Brain microvascular endothelial cell (primary cell): ENCODE data around the gene NPNT.
A peak's percentile ranks its signal among the peaks of the same experiment; 100 is the strongest.

Experiments used
- DNase-seq: peaks from one replicate; pipeline ENCODE4 v3.0.0-alpha.2; 2020
- H3K27ac ChIP-seq: fragments of 250-450 bp; sonication (Bioruptor Pico); 2 replicates; pipeline ENCODE4 v1.5.1; 2020; ENCODE audit warnings: mild to moderate bottlenecking, moderate library complexity
- H3K27me3 ChIP-seq: fragments of 250-450 bp; sonication (Bioruptor Pico); replicated peaks from 2 replicates; pipeline ENCODE4 v1.5.1; 2020; ENCODE audit warnings: mild to moderate bottlenecking
- H3K36me3 ChIP-seq: fragments of 250-450 bp; sonication (Bioruptor Pico); replicated peaks from 2 replicates; pipeline ENCODE4 v1.5.1; 2020; ENCODE audit warnings: mild to moderate bottlenecking
- H3K4me3 ChIP-seq: 2 replicates; pipeline ENCODE4 v1.5.1; 2011; ENCODE audit warnings: low read depth, mild to moderate bottlenecking, control low read depth, low read length, moderate library complexity
- in situ Hi-C: cut with HindIII; loops from 2 replicates; pipeline ENCODE4 v1.10.0; 2017; ENCODE audit warnings: low sequenced_read_pairs, low pct_ligation_motif_present
- TF ChIP-seq, protein P1 (sequence below): IDR thresholded peaks from 2 replicates; pipeline ENCODE4 v1.5.1; 2011; ENCODE audit warnings: low read depth, mild to moderate bottlenecking, moderate library complexity, low read length, control low read depth, inconsistent platforms; ENCODE audit errors: missing control alignments

Gene NPNT

DNA sequence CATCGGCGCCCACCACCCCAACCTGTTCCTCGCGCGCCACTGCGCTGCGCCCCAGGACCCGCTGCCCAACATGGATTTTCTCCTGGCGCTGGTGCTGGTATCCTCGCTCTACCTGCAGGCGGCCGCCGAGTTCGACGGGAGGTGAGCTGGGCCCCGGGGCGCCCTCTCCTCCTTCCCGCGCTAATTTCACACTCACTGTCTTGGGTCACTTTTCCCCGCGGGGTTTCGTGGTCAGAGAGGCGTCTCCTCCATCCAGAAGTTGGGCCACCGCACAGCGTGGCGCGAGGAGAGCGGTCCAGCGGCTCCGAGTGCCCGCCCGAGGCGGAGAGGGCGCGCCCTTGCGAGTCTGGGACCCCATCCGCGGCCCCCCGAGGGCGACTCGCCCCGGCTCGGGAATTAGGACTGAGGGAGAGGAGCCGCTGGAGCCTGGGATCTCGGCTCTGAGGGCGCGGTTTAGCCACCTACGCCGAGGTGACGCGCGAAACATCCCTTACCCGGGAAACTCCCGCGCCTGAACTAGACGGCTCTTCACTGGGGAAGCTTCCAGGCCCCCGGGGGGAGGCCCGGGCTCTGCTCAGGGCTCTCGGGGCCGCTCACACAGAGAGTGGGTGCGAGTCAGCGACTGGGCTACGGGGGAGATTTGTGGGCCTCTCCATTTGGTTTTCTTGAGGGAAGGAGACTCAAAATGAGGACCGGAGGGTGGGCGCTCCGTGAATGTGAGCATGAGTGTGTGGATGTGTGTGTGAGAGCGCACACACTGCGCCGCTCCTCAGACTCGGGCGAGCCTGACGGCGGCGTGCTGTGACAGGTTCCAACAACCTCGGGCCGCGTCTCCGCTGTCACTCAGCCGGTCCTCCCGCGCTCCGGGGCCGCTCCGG is 551 bp downstream of the NPNT start:
- TF ChIP-seq, protein P1, sequence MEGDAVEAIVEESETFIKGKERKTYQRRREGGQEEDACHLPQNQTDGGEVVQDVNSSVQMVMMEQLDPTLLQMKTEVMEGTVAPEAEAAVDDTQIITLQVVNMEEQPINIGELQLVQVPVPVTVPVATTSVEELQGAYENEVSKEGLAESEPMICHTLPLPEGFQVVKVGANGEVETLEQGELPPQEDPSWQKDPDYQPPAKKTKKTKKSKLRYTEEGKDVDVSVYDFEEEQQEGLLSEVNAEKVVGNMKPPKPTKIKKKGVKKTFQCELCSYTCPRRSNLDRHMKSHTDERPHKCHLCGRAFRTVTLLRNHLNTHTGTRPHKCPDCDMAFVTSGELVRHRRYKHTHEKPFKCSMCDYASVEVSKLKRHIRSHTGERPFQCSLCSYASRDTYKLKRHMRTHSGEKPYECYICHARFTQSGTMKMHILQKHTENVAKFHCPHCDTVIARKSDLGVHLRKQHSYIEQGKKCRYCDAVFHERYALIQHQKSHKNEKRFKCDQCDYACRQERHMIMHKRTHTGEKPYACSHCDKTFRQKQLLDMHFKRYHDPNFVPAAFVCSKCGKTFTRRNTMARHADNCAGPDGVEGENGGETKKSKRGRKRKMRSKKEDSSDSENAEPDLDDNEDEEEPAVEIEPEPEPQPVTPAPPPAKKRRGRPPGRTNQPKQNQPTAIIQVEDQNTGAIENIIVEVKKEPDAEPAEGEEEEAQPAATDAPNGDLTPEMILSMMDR = peak; percentile 16
- Histone ChIP-seq H3K27ac (no peak overlapping the region), H3K36me3 (no peaks in the 10 kb centered on the region), H3K4me3 (peak overlapping the region; percentile 38), H3K27me3 (peaks cover 69% of the 10 kb centered on the region)
- no peak for DNase-seq
- in situ Hi-C loops = no loop called here

DNA sequence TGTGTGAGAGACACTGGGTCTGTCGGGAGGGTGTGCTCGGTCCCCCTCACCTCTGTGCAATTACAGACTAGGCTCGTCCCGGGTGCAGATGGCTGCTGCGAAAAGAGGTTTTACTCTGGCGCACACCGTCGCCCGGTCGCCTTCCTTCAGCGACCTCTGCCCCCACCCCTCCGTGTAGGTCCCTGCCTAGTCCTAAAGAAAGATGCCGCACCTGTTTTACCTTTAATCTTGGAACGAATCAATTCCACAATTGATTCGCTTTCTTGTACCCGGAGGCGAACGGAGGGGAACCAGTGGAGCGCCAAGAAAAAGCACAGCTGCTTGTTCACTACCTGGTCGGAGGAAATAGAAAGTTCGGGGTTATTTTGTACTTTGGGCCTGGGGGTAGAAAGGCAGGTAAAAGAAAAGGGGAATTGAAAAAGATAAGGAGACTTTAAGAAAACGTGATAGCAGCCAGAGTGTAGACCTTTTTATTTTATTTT is 1.2 kb downstream of the NPNT start:
- peaks cover 64% of the 10 kb centered on the region for H3K27me3 ChIP-seq
- in situ Hi-C loops = no loop called here
- peak overlapping the region; percentile 38 for H3K4me3 ChIP-seq

DNA sequence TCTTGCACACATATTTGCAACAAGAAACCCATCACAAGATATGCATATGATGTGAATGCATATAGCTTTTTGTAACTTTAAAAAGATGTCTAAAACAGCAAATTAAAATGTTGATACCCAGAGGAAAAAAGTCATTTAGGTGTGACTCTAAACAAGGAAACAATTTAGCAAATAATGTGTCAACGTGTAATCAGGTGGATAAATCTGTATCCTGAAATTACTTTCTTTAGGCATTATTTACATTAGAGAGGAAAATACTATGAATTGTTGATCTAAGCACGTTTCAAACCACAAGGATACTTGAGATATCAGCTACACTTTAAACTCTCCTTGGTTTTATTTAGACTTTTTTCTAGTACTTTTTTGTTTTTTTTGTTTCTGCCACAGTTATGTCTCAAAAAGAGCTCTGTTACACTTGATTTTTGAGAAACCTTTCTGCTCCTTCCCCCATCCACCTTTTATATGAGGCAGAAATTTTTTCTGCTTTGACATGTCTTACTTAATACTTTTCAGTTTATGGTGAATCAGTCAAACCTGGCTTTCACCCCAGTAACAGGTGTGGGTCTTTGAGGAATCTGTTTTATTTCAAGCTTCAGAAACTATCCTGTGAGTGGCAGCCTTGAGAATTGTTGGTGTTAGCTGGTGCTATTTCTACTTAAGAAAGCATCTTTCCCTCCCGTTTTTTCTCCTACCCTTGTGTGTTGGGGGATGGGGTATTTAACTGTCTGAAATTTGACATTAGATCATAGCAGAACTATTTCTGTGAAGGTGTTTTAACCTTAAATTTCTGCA is 1.9 kb downstream of the NPNT start:
- in situ Hi-C loops = no loop called here
- H3K27ac ChIP-seq = no peak overlapping the region
- H3K27me3 ChIP-seq = peaks cover 59% of the 10 kb centered on the region
- TF ChIP-seq, protein P1 = no peak
- DNase-seq = no peak
- no peaks in the 10 kb centered on the region for H3K36me3 ChIP-seq
- no peak overlapping the region for H3K4me3 ChIP-seq

More for the DNA sequence above, 1.2 kb downstream of the NPNT start:
- DNase-seq = no peak
- TF ChIP-seq, protein P1 = no peak
- H3K36me3 ChIP-seq = no peaks in the 10 kb centered on the region
- no peak overlapping the region for H3K27ac ChIP-seq

DNA sequence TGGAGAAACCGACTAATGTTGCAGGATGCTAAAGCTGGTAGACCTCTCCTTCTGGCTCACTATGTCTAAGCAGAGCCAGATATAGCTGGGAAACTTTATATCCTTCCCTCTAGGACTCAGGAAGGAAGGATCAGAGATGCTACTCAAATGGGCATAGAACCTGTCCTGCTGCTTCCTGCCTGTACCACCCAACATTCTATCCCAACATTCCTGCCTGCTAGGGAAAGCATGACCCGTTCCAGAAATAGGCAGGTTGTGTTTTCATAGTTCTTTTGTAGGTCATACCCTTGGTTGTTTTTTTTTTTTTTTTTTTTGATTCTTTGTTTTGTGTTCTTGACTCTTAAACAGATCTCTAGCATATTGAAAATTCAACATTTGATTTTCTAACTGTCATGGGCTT is 5.3 kb downstream of the NPNT start:
- no peak overlapping the region for H3K4me3 ChIP-seq
- in situ Hi-C loops = no loop called here
- TF ChIP-seq, protein P1 = no peak
- no peak overlapping the region for H3K27ac ChIP-seq
- no peaks in the 10 kb centered on the region for H3K36me3 ChIP-seq
- no peak for DNase-seq
- H3K27me3 ChIP-seq = peaks cover 36% of the 10 kb centered on the region

DNA sequence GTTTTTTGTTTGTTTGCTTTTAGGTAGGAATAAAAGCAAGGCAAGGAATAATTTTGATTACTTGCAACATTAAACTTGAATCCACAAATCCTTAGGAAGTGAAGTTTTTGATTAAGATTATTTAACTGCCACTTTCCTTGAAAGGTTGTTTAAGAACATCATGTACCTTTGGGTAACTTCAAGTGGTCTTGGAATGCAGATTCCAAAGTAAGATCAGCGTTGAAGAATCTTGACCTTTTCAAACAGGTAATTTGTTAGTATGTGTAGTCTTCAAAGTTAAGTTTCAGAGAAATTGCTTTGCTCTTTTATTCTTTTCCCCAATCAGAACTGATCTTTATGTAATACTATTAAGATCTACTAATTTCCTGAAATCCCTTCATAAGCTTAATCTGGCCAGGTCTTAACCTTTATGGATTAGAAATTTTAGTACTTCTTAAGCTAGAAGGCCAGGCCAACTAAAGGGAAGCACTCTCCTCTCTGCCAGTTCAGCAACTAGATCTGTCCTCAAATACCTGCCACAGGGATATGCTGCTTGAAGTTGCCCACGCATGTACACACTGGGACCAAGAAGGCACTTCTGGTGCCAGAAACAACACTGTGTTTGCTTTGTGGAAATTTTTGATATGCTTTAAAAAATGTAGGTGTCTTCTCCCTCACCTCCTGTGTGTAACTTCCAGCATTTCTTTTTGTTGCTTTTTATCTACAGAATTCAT is 7.4 kb downstream of the NPNT start:
- H3K4me3 ChIP-seq = no peak overlapping the region
- no peaks in the 10 kb centered on the region for H3K36me3 ChIP-seq
- TF ChIP-seq, protein P1 = no peak
- in situ Hi-C loops = no loop called here
- H3K27me3 ChIP-seq = peaks cover 14% of the 10 kb centered on the region
- no peak for DNase-seq
- H3K27ac ChIP-seq = no peak overlapping the region
